H1 (cell line): ENCODE results near the gene RELT. TPM values are rescaled to one million over a fixed set of nuclear protein-coding genes. Genes with fewer than 3 reads are reported as not detected.

Experiments
- CEBPB ChIP-seq: IDR thresholded peaks from 2 replicates; pipeline ENCODE4 v1.6.1; 2012; ENCODE audit warnings: low read depth, low read length
- EGR1 ChIP-seq: IDR thresholded peaks from 2 replicates; pipeline ENCODE4 v1.6.1; 2011; ENCODE audit warnings: low read depth, low read length, borderline replicate concordance
- PHF8 ChIP-seq: fragments of 200-600 bp; sonication (generic); conservative IDR thresholded peaks from 2 replicates; pipeline ENCODE4 v1.7.1; 2012; ENCODE audit warnings: low read depth, mild to moderate bottlenecking, inconsistent platforms, low read length, moderate library complexity
- ZNF274 ChIP-seq: IDR thresholded peaks from 2 replicates; pipeline ENCODE4 v1.7.0; 2012; ENCODE audit warnings: low read length, borderline replicate concordance; ENCODE audit errors: extremely low read depth
- polyA plus RNA-seq, 7 experiments: library from polyadenylated mRNA; depleted of rRNA in 3 of 7; stranded (reverse) in 5 of 7; unstranded in 2 of 7; fragments of >200 nt in 5 of 7; fragments of 200-250 nt in 2 of 7; gene quantifications; 1 replicate in 5 of 7; 2 replicates in 1 of 7; 4 replicates in 1 of 7; pipeline versions ENCODE4 v1.2.1 to v1.2.3, GENCODE V29; 2011 to 2013; ENCODE audit warnings: missing spikeins in 2 of 7, mixed read lengths in 2 of 7
- total RNA-seq: library from RNA; stranded (reverse); fragmentation: NEBNext Ultra II Directional; extraction: Animal tissue kit (Norgen Biotek cat#: 25700); gene quantifications from 2 replicates; pipeline ENCODE4 v1.2.1, GENCODE V29; 2021

Gene RELT
- total and polyA plus RNA-seq, 2 of the 8 experiments (the other 6 are each of a cell fraction or from before 2014, with no cell fraction given): 3.4 to 5.7 TPM

- TF ChIP-seq ZNF274: no peak
- TF ChIP-seq CEBPB: no peak
- TF ChIP-seq EGR1: no peak
- no peak for TF ChIP-seq PHF8
Observed at GRCh38 chr11:73414977-73415651, 38.9 kb downstream of the RELT start (continued).
